Fibroblast of mammary gland (primary cell): Measurements from ENCODE around the gene HMG20A.

Experiments used
- DNase-seq: peaks from one replicate; pipeline ENCODE4 v3.0.0-alpha.2; 2010; ENCODE audit warnings: low read depth
- H3K4me3 ChIP-seq: 2 replicates; pipeline ENCODE4 v1.5.1; 2011; ENCODE audit warnings: low read depth, mild to moderate bottlenecking, low read length, moderate library complexity; ENCODE audit not compliant: control insufficient read depth
- TF ChIP-seq, protein P1 (sequence below): conservative IDR thresholded peaks from 2 replicates; pipeline ENCODE4 v1.5.1; 2011; ENCODE audit warnings: low read depth, low read length, inconsistent platforms; ENCODE audit not compliant: control insufficient read depth, insufficient read depth

HMG20A gene

DNA sequence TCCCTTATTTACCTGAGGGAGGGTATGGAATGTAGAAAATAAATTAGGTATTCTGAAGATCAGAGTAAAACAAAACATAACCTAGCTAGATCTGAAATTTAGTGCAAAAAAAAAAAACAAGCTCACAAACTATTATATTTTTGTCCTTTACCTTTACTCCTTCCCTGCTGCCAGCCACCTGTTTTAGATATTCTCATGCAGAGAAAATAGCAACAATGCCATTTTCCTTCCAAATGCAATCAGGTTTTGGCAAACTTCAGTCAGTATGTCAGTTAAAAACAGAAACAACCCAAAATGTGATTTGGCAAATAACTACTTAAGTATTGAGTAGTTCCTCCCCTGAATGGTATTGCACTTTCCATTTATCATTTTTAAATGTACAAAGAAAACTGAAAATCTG, 36.6 kb upstream of the HMG20A start:
- DNase-seq, result no peak
- no peak overlapping the region for H3K4me3 ChIP-seq
- TF ChIP-seq, protein P1, sequence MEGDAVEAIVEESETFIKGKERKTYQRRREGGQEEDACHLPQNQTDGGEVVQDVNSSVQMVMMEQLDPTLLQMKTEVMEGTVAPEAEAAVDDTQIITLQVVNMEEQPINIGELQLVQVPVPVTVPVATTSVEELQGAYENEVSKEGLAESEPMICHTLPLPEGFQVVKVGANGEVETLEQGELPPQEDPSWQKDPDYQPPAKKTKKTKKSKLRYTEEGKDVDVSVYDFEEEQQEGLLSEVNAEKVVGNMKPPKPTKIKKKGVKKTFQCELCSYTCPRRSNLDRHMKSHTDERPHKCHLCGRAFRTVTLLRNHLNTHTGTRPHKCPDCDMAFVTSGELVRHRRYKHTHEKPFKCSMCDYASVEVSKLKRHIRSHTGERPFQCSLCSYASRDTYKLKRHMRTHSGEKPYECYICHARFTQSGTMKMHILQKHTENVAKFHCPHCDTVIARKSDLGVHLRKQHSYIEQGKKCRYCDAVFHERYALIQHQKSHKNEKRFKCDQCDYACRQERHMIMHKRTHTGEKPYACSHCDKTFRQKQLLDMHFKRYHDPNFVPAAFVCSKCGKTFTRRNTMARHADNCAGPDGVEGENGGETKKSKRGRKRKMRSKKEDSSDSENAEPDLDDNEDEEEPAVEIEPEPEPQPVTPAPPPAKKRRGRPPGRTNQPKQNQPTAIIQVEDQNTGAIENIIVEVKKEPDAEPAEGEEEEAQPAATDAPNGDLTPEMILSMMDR, result no peak

DNA sequence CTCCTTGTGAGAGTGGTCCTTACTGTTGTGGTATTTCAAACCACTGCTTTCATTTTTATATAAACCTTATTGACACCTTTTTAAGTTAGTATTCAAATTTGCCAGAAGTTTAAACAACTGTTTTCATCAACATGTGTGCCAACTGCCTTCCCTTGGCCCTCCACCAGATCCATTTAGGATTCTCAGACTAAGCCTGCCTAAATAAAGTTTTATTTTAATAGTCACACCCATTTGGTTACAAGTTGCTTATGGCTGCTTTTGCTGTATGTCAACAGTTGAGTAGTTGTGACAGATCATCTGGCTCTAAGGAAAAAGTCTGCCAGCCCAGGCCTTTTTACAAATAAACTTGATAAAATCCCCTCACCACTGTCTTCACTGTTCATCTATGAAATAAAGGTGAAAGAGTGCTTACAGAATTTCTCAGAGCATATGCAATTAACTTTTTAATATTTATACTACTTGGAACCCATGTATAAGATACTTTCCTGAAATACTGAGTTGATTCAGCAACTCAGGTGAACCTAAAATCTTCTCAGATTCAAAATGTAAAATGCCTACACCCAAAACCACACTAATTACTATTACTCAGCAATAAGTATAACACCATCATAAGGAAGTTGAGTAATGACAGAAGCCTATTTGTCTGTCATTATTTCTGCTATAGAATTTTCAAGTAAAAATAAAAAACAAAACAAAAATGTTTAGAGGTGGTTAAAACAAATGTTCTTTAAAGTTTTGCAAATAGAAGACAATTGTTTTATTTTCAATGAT, 35.9 kb upstream of the HMG20A start:
- DNase-seq, result no peak
- TF ChIP-seq, protein P1, result no peak
- H3K4me3 ChIP-seq, result no peak overlapping the region

DNA sequence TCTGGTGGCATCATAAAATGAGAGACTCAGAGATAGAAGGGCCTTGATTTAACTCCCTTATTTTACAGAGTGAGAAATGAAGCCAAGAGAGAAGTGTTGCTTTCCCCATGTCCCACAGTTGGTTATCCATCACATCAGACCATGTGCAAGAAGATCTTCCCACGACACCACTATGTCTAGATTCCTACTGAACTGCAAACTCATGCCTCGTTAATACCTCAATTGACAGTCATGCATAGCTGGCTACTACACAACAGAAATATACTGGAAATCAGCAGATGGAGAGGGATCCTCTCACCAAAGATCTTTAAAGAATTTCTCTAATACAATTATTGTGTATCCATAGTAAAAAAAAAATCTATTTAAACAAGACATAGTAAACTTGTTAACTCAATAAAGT, 34.1 kb upstream of the HMG20A start:
- TF ChIP-seq, protein P1, result no peak
- DNase-seq, result peak; percentile 14
- H3K4me3 ChIP-seq, result no peak overlapping the region

DNA sequence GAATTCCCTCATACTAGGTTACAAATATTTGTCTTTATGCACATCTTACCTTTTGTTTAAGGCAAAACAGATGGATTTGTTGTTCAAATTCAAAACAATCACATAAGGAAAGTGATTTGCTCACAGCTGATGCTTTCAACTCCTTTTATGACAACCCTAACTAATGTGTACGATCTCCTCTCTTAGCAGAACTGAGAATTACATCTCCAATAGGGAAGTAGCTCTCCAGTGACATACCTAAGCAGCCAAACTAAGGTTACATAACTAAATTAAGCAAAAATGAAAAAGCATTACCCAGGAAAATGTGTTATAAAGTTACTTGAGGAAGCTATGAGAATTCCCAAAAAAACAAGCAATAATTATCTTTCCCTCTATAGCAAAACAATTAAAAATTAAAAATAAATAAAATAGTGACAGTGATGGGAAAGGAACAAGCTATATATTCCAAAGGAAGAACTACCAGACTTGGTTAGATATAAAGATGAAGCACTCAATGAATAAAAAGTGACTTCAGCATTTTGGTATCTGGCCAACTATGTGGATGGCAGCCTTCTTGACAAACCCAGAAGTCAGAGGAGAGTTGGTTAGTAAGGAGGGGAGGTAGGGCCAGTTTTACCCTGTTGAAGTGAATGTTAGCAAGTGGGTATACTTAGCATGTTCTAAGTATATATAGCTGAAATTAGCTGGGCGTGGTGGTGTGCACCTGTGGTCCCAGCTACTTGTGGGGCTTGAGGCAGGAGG, 33.2 kb upstream of the HMG20A start:
- peak; percentile 21 for DNase-seq
- TF ChIP-seq, protein P1, result no peak
- no peak overlapping the region for H3K4me3 ChIP-seq

DNA sequence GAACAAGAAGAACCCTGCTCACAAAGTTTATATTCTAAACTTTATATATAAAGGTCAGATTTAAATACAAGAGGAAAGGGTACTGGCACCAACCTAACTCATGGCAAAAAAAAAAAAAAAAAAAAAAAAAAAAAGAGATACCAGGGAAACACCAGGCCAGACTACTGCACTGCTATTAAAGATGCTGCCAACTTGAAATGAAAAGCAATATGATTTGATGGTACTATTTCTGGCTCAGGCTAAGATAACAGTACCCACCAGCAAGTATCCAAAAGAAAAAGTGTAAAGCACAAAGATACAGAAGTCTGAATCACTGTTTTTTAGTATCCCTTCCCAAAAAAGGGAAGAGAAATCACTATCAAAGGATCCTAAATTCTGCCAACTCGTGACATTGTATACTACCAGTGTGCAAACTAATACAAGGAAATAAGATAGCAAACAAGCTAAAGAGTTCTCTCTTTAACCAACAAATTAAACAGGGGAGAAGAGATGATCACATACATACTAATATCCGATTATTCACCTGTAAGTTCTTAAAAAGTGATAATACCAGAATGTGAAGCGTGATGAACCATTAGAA, 29.2 kb upstream of the HMG20A start:
- no peak for DNase-seq
- H3K4me3 ChIP-seq, result no peak overlapping the region
- TF ChIP-seq, protein P1, result no peak

DNA sequence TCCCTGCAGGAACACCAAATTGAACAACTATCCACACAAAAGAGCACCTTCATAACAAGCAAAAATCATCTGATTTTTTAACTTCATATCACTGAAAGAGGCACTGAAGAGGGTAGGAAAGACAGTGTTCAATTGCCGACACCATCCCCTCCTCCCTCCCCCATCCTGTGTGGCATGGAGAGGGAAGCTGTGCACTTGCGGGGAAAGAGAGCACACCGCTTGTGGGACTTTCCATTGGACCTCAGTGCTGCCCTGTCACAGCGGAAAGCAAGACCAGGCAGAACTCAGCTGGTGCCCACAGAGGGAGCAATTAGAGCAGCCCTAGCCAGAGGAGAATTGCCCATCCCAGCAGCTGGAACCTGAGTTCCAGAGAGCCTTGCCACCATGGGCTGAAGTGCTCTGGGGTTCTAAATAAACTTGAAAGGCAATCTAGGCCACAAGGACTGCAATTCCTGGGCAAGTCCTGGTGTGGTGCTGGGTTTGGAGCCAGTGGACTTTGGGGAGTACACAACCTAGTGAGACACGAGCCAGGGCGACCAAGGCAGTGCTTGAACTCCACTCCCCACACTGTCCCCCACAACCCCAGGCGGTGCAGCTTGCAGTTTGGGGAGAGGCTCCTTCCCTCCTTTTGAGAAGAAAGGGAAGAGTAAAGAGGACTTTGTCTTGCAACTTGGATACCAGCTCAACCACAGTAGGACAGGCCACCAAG, 27.8 kb upstream of the HMG20A start:
- TF ChIP-seq, protein P1, result no peak
- no peak overlapping the region for H3K4me3 ChIP-seq
- no peak for DNase-seq
